ENCODE results near the gene CHRND. TPM values are rescaled to one million over a fixed set of nuclear protein-coding genes. Genes with fewer than 3 reads are reported as not detected.

CHRND gene
- total and polyA plus RNA-seq, 2 donors (not counting 1 experiment from before 2014, with no cell fraction given) = not detected

DNA sequence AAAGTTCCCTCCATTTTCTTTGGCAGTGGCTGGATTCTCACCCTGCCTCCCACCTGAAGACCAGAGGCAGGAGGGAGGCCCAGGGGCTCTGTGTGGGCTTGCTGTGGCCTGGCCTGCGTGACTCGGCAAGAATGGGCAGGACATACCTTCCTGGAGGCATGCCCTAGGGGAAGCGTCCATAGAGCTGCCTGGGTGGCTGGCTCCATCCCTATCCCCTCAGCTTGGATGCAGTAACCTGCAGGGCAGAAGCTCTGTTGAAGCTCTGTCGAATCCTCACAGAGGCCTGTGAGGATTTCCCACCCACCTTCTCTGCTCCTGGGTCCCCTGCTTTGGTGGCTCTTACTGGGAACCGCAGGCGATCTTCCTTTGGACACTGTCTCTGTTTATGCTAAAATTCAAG is 7.1 kb upstream of the CHRND start:
- Histone ChIP-seq H3K9ac (ENCODE audit: low read length) (no peak overlapping the region), H2AFZ (ENCODE audit: insufficient read depth, low read depth, low read length, poor library complexity, severe bottlenecking) (no peak overlapping the region), H3K27ac (ENCODE audit: low read length in 2 of 2) (no peak overlapping the region), H3K4me1 (ENCODE audit: control insufficient read depth in 2 of 2, insufficient read depth in 2 of 2, low read length in 2 of 2) (peaks cover 22 to 24% of the 10 kb centered on the region in 2 donors), H3K79me2 (ENCODE audit: control insufficient read depth, insufficient read depth, low read length) (no peaks in the 10 kb centered on the region), H4K20me1 (ENCODE audit: control insufficient read depth, insufficient read depth, low read length, poor library complexity, severe bottlenecking) (no peaks in the 10 kb centered on the region), H3K4me2 (replicated peaks; ENCODE audit: low read depth, low read length, poor library complexity, severe bottlenecking) (no peak overlapping the region), H3K27me3 (replicated peaks in 1 of 4; ENCODE audit: control extremely low read depth in 1 of 4, control insufficient read depth in 3 of 4, insufficient read depth in 4 of 4, low read length in 3 of 4) (peaks cover 0 to 32% (median 14%) of the 10 kb centered on the region in 4 experiments), H3K9me3 (ENCODE audit: control extremely low read depth in 1 of 3, control insufficient read depth in 2 of 3, insufficient read depth in 1 of 3, low read length in 2 of 3) (peaks cover 0 to 12% (median 0%) of the 10 kb centered on the region in 3 donors), H3K4me3 (ENCODE audit: control extremely low read depth in 1 of 5, extremely low read depth in 1 of 5, insufficient read depth in 1 of 5, low read depth in 2 of 5, low read length in 4 of 5) (no peak overlapping the region), H3K36me3 (replicated peaks in 1 of 2; ENCODE audit: control extremely low read depth in 1 of 2, control insufficient read depth in 1 of 2, extremely low read depth in 1 of 2, insufficient read depth in 2 of 2, low read length in 1 of 2) (no peaks in the 10 kb centered on the region)
- 70% methylated on average over 5 of the region's 6 CpGs for WGBS (ENCODE audit: insufficient coverage)
- H3K27me3 Mint-ChIP-seq = peaks cover 17% of the 10 kb centered on the region
- H3K9me3 Mint-ChIP-seq (ENCODE audit: insufficient read depth) = no peaks in the 10 kb centered on the region
- POLR2A ChIA-PET = no interaction called here
- intact Hi-C loops (cut with micrococcal nuclease) = no loop called here
- DNase-seq (no peak), ATAC-seq (ENCODE audit: low read depth) (no peak)
- TF ChIP-seq, protein P1, sequence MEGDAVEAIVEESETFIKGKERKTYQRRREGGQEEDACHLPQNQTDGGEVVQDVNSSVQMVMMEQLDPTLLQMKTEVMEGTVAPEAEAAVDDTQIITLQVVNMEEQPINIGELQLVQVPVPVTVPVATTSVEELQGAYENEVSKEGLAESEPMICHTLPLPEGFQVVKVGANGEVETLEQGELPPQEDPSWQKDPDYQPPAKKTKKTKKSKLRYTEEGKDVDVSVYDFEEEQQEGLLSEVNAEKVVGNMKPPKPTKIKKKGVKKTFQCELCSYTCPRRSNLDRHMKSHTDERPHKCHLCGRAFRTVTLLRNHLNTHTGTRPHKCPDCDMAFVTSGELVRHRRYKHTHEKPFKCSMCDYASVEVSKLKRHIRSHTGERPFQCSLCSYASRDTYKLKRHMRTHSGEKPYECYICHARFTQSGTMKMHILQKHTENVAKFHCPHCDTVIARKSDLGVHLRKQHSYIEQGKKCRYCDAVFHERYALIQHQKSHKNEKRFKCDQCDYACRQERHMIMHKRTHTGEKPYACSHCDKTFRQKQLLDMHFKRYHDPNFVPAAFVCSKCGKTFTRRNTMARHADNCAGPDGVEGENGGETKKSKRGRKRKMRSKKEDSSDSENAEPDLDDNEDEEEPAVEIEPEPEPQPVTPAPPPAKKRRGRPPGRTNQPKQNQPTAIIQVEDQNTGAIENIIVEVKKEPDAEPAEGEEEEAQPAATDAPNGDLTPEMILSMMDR (IDR thresholded peaks at IDR 0.05) = no peak
- no peak for TF ChIP-seq EZH2 (IDR thresholded peaks at IDR 0.05; ENCODE audit: borderline replicate concordance, insufficient read depth, low read depth, low read length, poor library complexity, severe bottlenecking)
- CTCF ChIA-PET = interaction anchor here (1.1 kb wide), 1 partner anchor 15 kb away, joined by 3 read pairs; no protein-coding TSS in a partner anchor
- H3K27ac Mint-ChIP-seq = no peak overlapping the region
- peaks cover 12% of the 10 kb centered on the region for H3K4me1 Mint-ChIP-seq
- H3K4me3 Mint-ChIP-seq = no peak overlapping the region

DNA sequence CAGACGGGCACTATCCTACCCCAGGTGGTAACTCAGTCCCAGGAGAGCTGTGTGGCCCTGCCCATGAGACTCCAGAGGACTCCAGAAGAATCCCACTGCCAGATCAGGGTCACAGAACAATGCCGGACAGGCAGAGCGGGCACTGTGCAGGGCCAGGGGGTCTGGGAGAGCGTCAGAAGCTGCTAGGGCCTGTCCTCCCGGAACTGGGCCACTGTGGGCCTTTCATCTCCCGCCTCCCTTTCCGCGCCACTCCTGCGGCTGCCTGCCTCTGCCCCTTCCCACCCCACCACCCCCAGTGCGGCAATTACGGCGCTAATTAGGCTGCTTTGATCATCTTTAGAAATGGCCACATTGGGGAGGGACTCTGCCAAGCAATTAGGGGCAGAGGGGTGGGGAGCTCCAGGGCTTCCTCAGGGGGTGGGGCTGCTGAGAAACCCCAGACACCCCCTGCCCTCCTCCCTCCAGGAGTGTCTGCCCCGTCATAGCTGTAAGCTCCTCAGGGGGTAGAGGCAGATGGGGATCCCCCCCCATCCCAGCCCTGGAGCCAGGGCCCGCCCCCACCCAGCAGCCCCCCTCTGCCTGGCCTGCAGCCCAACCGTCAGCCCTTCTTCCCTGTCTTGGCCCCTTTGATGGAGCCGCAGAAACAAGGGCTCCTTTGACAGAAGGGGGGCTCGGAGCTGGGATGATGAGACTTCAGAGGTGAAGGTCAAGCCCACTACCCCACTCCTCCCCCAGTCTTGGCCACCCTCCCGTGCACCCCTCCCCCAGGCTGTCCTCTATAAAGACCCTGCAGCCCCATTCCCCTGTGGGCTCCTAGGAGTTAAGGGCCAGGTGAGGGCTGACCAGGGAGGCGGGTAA is 6.2 kb upstream of the CHRND start, which contains the start of gene PRSS56:
Gene PRSS56 (plus strand): TSS at position 808 of the 858 bp plus-strand sequence. CDS start 211 bp downstream, outside the sequence.
- Histone ChIP-seq H4K20me1 (ENCODE audit: control insufficient read depth, insufficient read depth, low read length, poor library complexity, severe bottlenecking) (no peaks in the 10 kb centered on the region), H2AFZ (ENCODE audit: insufficient read depth, low read depth, low read length, poor library complexity, severe bottlenecking) (no peak within 1 kb of the TSS), H3K4me1 (ENCODE audit: control insufficient read depth in 2 of 2, insufficient read depth in 2 of 2, low read length in 2 of 2) (peaks cover 30 to 32% of the 10 kb centered on the region in 2 donors), H3K36me3 (replicated peaks in 1 of 2; ENCODE audit: control extremely low read depth in 1 of 2, control insufficient read depth in 1 of 2, extremely low read depth in 1 of 2, insufficient read depth in 2 of 2, low read length in 1 of 2) (no peaks in the 10 kb centered on the region), H3K79me2 (ENCODE audit: control insufficient read depth, insufficient read depth, low read length) (no peaks in the 10 kb centered on the region), H3K9me3 (ENCODE audit: control extremely low read depth in 1 of 3, control insufficient read depth in 2 of 3, insufficient read depth in 1 of 3, low read length in 2 of 3) (peaks cover 0 to 16% (median 0%) of the 10 kb centered on the region in 3 donors), H3K9ac (ENCODE audit: low read length) (no peak within 1 kb of the TSS), H3K27ac (ENCODE audit: low read length in 2 of 2) (no peak within 1 kb of the TSS), H3K4me3 (ENCODE audit: control extremely low read depth in 1 of 5, extremely low read depth in 1 of 5, insufficient read depth in 1 of 5, low read depth in 2 of 5, low read length in 4 of 5) (no peak within 1 kb of the TSS), H3K4me2 (replicated peaks; ENCODE audit: low read depth, low read length, poor library complexity, severe bottlenecking) (no peak within 1 kb of the TSS), H3K27me3 (replicated peaks in 1 of 4; ENCODE audit: control extremely low read depth in 1 of 4, control insufficient read depth in 3 of 4, insufficient read depth in 4 of 4, low read length in 3 of 4) (peaks cover 0 to 40% (median 20%) of the 10 kb centered on the region in 4 experiments)
- peak within 1 kb of the TSS; percentile 74 for H3K4me3 Mint-ChIP-seq
- no peak for ATAC-seq (ENCODE audit: low read depth)
- intact Hi-C loops (cut with micrococcal nuclease) = loop anchor here (5.0 kb wide), 1 partner anchor 613 kb away; no protein-coding TSS in a partner anchor
- H3K4me1 Mint-ChIP-seq = peaks cover 17% of the 10 kb centered on the region
- H3K27ac Mint-ChIP-seq = no peak within 1 kb of the TSS
- TF ChIP-seq, protein P1 (IDR thresholded peaks at IDR 0.05) = no peak
- no peak for TF ChIP-seq EZH2 (IDR thresholded peaks at IDR 0.05; ENCODE audit: borderline replicate concordance, insufficient read depth, low read depth, low read length, poor library complexity, severe bottlenecking)
- ChIA-PET CTCF (interaction anchor here (1.1 to 2.0 kb wide), 3 partner anchors 9 to 26 kb away, joined by 3 to 5 read pairs (median 4); no protein-coding TSS in a partner anchor), POLR2A (no interaction called here)
- H3K9me3 Mint-ChIP-seq (ENCODE audit: insufficient read depth) = no peaks in the 10 kb centered on the region
- peaks cover 20% of the 10 kb centered on the region for H3K27me3 Mint-ChIP-seq
- DNase-seq = no peak
- WGBS (ENCODE audit: insufficient coverage) = 84% methylated on average over 5 of the region's 19 CpGs
